Central memory CD4-positive, alpha-beta T cell (primary cell): ENCODE results near the gene TRIM29.

ENCODE experiments used
- DNase-seq: peaks from one replicate; pipeline ENCODE4 v3.0.0; 2022

The TRIM29 gene

DNA sequence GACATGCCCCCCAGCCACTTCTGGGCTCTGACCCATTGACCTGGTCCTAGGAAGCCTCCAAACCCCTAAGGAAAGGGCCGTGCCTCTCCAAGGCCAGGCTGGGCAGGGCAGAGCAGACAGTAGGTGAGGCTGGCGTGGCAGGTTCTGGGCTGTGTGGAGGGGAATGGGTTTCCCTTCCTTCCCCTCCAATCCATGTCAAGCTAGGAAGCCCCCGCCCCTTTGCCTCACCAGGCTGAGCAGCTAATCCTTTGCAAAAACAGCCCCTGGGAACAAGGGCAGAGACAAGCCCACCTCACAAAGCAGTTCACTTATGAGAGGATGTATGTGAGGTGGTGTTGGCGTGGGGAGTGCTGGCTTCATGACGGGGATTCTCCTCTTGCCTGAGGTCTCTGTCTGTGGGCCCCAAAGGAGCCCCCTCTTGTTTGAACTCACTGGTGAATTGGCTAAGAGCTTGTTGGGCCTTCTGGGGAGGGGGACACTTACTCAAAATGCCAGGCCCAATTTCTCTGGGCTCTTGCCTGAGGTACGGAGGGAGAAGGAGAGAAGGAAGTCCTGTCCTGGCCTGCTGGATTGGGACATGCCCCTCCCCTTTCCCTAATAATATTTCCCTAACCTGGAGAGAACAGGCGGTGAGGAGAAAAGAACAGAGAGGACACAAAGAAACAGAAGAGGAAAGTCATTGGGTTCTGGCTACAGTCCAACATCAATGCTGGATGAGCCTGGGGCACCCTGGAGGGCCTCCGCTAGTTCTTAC lies 1.6 kb upstream of the TRIM29 start:
- DNase-seq = no peak

DNA sequence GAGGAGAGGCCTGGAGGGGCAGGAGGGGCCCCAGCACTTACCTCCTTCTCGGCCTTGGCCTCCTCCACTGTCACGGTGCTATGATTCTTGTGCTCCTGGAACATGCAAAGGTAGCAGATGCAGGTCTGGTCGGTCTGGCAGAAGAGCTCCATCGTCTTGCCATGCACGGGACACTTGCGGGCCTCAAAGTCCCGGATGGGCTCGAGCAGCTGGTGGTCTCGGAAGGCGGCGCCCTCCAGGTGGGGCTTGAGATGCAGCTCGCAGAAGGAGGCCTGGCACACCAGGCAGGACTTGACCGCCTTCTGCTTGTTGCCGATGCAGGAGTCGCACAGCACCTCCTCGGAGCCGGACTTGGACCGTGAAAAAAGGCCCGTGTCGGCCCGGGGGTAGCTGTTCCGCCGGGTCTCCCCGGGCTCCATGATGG lies 714 bp downstream of the TRIM29 start:
- DNase-seq = no peak

DNA sequence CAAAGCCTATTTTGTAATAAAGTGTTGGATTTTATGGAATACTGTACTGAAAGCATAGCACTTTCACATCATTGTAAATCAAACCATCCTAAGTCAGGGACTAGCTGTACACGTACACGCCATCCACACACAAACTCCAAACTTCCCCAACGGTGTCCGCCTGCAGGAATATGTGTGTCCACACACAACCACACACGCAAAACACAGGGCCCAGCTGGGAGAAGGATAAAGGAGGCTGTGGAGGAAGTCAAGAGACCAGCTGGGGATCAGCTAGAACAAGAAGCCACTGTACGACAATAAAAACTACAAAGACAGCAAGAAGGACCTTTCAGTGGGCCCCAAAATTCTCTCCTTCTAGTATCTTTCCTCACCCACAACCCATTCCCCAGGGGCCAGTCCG lies 1.6 kb downstream of the TRIM29 start:
- DNase-seq = no peak

GRCh38 chr11:120135838-120136237 lies 2.1 kb downstream of the TRIM29 start:
- DNase-seq = no peak

GRCh38 chr11:120134931-120135228 lies 3.0 kb downstream of the TRIM29 start:
- no peak for DNase-seq

DNA sequence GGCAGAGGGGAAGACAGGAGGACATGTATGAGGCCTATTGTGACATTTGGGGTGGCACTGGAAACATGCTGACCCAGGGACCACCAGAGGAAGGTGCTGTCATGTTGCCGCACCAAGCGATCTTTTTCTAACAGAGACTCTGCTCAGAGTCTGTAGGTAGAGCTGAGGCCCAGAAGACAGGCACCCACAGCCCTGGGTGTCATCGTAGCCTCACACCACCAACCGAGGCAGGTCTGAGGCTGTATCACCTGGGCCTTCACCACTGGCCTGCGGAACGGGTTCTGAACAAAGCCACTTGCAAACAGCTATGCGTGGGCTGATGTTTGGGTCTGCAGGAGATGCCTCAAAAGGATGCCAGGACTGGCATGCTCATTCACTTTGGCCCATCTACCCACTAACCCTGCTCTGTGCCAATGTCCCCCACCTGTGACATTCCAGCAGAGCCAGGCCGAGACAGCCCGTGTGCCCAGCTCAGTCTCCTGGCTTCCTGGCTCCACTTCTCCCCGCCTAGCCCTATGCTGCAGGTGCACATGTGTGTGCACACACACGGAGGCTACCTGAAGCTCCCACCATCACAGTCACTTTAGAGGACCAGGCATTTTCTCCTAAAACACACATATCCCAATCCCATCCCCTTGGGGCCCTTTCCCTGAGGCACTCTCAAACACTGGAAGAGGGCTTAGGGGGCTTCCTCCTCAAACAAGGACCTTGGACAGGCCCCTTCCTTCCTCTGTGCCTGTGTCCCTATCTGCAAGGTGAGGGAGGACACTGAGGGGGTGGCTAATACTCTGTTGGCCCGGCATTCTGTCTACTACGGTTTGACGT lies 3.6 kb downstream of the TRIM29 start:
- DNase-seq = no peak

- DNase-seq = no peak
These were observed 4.5 kb downstream of the TRIM29 start for GRCh38 chr11:120133216-120134105.

GRCh38 chr11:120132645-120133185 lies 5.2 kb downstream of the TRIM29 start:
- DNase-seq = no peak

DNA sequence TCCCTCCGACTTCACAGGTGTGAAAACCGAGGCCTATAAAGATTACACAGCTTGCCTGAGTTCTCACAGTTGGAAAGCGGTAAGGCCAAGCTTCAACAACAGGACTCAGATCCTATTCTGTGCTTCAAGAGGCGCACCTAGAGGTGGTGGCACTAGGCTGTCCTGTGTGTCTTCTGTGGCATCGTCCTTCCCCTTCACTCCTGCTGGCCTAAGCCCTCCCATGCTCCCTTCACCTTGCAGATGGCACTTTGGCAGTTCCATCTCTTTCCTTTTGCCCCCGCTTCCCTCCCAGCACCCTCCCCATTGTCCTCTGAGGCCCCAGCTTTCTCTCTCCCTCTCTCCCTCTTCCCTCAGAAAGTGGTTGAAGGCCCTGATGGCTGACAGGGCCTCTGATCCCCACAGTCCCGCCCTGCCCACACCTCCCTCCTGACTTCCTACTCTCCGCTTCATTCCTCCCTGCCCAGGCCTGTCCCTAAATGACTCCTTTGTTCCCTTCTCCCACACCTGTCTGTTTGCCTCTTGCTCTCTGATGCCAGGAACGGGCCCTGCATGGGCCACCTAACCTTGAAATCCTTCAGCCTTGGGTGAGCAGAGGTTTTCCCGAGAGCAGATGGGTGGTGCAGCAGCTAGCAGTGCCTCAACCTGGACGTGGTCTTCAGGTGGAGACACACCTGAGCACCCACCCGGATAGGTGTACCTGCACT lies 5.8 kb downstream of the TRIM29 start:
- DNase-seq = no peak

DNA sequence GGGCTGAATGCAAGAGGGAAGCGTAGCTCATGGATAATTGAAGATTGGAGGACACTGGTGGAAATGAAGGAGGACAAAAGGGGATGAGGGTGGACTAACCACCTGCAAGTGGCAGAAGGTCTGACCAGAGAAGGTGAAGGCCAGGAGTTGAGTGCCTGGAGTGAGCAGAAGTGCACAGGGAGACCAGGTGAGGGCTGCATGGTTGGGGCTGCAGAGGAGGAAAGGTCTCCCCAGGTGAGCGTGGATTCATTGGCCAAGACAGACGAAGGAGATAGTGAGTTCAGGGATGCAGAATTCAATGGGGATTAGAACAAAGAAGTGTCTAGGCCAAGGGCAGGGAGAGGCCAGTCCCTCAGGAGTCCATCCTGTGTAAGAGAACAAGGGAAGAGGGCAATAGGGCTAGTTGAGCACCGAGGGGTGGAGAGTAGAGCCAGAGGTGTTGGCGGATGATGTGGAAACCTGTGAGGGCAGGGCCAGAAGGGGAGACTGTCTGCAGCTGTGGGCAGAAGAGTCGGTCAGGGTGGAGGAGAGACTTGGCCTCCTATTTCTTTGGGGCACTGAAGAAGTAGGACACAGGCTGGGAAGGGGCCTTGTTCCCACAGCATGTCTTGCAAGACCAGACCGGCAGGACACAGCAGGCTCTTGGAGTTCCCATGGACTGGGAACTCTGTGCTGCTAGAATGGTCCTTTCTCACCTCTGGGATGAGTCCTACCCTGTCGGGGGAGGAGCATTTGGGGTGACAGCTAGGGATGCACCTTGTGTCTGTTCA lies 6.7 kb downstream of the TRIM29 start:
- no peak for DNase-seq

DNA sequence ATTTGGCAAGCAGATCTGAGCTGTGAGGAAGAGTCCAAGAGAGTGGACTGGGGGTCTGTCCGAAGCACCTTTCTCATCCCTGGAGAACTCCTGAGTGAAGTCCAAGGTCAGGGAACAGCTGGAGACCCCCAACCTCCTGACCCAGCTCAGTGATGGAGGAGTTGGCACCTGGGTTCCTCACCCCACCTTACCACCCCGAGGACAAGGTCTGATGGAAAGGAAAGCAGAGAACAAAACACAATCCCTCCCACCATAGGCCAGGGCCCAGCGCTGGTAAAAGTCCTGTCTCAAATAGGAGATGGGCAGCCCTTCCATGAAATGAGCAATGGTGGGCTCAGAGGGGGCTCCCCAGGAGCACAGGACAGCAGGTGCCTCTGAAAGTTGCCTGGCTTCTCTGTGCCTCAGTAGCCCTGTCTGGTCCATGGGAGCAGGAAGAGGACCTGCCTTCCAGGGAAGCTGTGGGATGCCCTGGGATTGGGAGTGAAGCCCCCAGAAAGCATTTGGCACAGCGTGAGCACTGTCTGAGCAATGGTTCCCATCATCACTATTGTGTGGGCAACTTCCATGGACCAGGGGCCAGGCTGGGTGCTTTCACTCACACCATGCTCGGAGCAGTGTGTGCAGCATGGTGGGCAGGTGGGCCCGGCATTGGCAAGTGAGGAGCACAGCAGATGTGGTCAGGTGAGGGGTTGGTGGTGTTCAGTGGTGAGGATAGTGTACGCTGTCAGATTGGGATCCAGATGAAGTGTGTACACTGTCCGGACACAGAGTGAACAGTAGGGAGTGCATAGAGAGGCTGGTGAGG lies 7.5 kb downstream of the TRIM29 start:
- no peak for DNase-seq

- no peak for DNase-seq
These were observed 8.3 kb downstream of the TRIM29 start for GRCh38 chr11:120129570-120129969.

GRCh38 chr11:120128392-120129119 lies 9.4 kb downstream of the TRIM29 start:
- DNase-seq = no peak

- no peak for DNase-seq
These were observed 10.7 kb downstream of the TRIM29 start for GRCh38 chr11:120127236-120127635.

DNA sequence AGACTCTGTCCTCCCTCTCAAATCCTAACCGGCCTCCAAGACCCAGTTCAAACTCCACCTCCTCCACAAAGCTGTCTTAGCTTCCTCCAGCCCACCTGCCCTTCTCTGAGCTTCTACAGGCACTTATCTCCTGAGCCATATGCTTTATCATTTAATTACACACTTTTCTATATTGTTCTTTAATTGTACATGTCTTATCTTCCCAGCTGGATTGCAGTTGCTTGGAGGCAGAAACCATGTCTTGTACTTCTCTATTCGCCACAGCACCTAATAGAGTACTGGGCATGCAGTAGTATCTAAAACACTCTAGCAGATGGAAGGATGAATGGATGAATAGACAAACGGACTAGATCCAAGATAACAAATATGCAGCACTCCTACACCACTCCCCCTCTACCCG lies 11.3 kb downstream of the TRIM29 start:
- DNase-seq = no peak

DNA sequence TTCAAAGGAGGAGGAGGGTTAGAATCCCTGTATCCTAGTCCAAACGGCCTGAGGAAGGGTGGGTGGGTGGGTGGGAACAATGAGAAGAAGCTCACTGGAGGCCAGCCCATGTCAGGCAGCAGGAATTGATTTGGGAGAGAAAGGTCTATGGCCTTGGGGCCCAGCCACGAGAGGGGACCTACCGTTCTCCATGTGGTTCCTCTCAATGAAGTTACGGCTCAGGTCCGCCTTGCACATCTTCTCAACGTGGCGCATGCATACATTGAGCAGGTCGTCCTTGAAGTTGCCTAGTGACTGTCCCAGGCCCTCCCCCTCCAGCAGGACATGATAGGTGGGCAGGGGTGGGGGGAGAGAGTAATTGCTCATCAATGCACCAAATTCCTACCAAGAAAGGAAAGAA lies 12.4 kb downstream of the TRIM29 start:
- DNase-seq = no peak

DNA sequence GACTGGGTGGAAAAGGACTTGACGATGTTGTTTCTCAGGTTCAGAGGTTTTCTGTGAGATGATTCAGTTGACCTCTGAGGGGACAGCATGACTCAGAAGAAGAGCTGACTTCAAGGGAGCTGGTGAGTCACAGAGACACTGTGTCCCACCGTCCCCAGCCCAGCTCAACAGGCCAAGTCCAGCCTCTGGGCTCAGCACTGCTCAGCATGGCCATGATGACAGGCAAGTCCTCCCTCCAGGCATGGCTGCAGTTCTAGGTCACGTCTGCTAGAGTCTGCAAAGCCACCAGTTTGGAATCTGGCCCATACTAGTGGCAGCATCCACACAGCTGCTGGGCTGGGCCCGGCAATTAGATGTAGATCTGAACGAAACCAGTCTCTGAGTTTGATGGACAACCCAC lies 12.9 kb downstream of the TRIM29 start:
- DNase-seq = no peak

GRCh38 chr11:120124355-120124754 lies 13.6 kb downstream of the TRIM29 start:
- DNase-seq = no peak

- no peak for DNase-seq
These were observed 14.0 kb downstream of the TRIM29 start for GRCh38 chr11:120123946-120124345.
